ENCODE results near the gene ALDH2. TPM values are rescaled to one million over a fixed set of nuclear protein-coding genes. Genes with fewer than 3 reads are reported as not detected.
"Not testable (repeated sequence)": the region's sequence is repeated elsewhere in the genome, so short reads cannot be mapped to it uniquely, and the experiment has no call there.

ALDH2 gene
- total RNA-seq, 2 donors from 2014 or later = 76.6 to 91.4 TPM

DNA sequence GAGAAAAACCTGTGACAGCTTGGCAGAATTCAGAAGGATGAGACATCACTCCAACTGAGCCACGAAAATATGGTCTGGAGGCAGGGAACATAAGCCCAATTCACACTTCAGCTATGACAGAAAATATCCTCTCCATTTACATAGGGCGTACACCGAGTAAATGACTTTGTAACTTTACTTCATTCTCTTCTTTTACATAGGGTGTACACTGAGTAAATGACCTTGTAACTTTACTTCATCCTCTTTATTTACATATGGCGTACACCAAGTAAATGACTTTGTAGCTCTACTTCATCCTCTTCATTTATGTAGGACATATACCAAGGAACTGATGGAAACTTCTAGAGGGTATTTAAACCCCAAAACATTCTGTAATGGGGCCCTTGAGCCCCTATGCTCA is 61.2 kb downstream of the ALDH2 start:
- Mint-ChIP-seq H3K4me3 (no peak overlapping the region), H3K4me1 (no peaks in the 10 kb centered on the region), H3K9me3 (peaks cover 1% of the 10 kb centered on the region), H3K36me3 (ENCODE audit: low read depth) (no peaks in the 10 kb centered on the region), H3K27me3 (ENCODE audit: insufficient read depth) (peaks cover 3% of the 10 kb centered on the region), H3K27ac (no peak overlapping the region)
- no peak for DNase-seq
- no peak overlapping the region for H3K4me3 ChIP-seq (ENCODE audit: low read length)
- no peak overlapping the region for H3K27ac ChIP-seq (ENCODE audit: low read depth, low read length)
- H3K9me3 ChIP-seq (ENCODE audit: control insufficient read depth, low read length) = no peaks in the 10 kb centered on the region
- no peaks in the 10 kb centered on the region for H3K4me1 ChIP-seq (ENCODE audit: control insufficient read depth, insufficient read depth, low read length)
- H3K27me3 ChIP-seq (ENCODE audit: control insufficient read depth, insufficient read depth, low read length, poor library complexity, severe bottlenecking) = no peaks in the 10 kb centered on the region
- TF ChIP-seq, protein P1, sequence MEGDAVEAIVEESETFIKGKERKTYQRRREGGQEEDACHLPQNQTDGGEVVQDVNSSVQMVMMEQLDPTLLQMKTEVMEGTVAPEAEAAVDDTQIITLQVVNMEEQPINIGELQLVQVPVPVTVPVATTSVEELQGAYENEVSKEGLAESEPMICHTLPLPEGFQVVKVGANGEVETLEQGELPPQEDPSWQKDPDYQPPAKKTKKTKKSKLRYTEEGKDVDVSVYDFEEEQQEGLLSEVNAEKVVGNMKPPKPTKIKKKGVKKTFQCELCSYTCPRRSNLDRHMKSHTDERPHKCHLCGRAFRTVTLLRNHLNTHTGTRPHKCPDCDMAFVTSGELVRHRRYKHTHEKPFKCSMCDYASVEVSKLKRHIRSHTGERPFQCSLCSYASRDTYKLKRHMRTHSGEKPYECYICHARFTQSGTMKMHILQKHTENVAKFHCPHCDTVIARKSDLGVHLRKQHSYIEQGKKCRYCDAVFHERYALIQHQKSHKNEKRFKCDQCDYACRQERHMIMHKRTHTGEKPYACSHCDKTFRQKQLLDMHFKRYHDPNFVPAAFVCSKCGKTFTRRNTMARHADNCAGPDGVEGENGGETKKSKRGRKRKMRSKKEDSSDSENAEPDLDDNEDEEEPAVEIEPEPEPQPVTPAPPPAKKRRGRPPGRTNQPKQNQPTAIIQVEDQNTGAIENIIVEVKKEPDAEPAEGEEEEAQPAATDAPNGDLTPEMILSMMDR (conservative IDR thresholded peaks at IDR 0.05) = no peak
- 68 to 87% methylated on average over 3 to 4 of the region's 4 CpGs for WGBS, 2 experiments (ENCODE audit: insufficient coverage in 1 of 2, insufficient read length in 1 of 2)
- no peak overlapping the region for H3K9ac ChIP-seq (ENCODE audit: extremely low read depth, low read length, poor library complexity, severe bottlenecking)
- H3K36me3 ChIP-seq (ENCODE audit: control insufficient read depth, insufficient read depth, low read length) = no peaks in the 10 kb centered on the region

- H3K27me3 ChIP-seq (ENCODE audit: control insufficient read depth, insufficient read depth, low read length, poor library complexity, severe bottlenecking) = no peaks in the 10 kb centered on the region
- H3K4me3 ChIP-seq (ENCODE audit: low read length) = no peak overlapping the region
- H3K9me3 Mint-ChIP-seq = peaks cover 1% of the 10 kb centered on the region
- no peaks in the 10 kb centered on the region for H3K36me3 Mint-ChIP-seq (ENCODE audit: low read depth)
- no peaks in the 10 kb centered on the region for H3K36me3 ChIP-seq (ENCODE audit: control insufficient read depth, insufficient read depth, low read length)
- H3K4me1 Mint-ChIP-seq = no peaks in the 10 kb centered on the region
- no peaks in the 10 kb centered on the region for H3K9me3 ChIP-seq (ENCODE audit: control insufficient read depth, low read length)
- WGBS, 2 experiments (ENCODE audit: insufficient coverage in 1 of 2, insufficient read length in 1 of 2) = 94% methylated on average over 8 of the region's 8 CpGs; no CpG with 5 or more reads in 1 of the 2 experiments
- no peak for DNase-seq
- peaks cover 3% of the 10 kb centered on the region for H3K27me3 Mint-ChIP-seq (ENCODE audit: insufficient read depth)
- H3K9ac ChIP-seq (ENCODE audit: extremely low read depth, low read length, poor library complexity, severe bottlenecking) = no peak overlapping the region
- no peak overlapping the region for H3K4me3 Mint-ChIP-seq
- no peak overlapping the region for H3K27ac ChIP-seq (ENCODE audit: low read depth, low read length)
- TF ChIP-seq, protein P1 (conservative IDR thresholded peaks at IDR 0.05) = no peak
- no peak overlapping the region for H3K27ac Mint-ChIP-seq
- H3K4me1 ChIP-seq (ENCODE audit: control insufficient read depth, insufficient read depth, low read length) = no peaks in the 10 kb centered on the region
These were observed 61.7 kb downstream of the ALDH2 start for GRCh38 chr12:111828338-111828979.

DNA sequence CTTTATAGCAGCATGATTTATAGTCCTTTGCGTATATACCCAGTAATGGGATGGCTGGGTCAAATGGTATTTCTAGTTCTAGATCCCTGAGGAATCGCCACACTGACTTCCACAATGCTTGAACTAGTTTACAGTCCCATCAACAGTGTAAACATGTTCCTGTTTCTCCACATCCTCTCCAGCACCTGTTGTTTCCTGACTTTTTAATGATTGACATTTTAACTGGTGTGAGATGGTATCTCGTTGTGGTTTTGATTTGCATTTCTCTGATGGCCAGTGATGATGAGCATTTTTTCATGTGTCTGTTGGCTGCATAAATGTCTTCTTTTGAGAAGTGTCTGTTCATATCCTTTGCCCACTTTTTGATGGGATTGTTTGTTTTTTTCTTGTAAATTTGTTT is 62.9 kb downstream of the ALDH2 start:
- H3K4me1 ChIP-seq (ENCODE audit: control insufficient read depth, insufficient read depth, low read length); H3K36me3 ChIP-seq (ENCODE audit: control insufficient read depth, insufficient read depth, low read length); DNase-seq; H3K9me3 Mint-ChIP-seq; H3K27me3 ChIP-seq (ENCODE audit: control insufficient read depth, insufficient read depth, low read length, poor library complexity, severe bottlenecking); H3K36me3 Mint-ChIP-seq (ENCODE audit: low read depth); H3K9me3 ChIP-seq (ENCODE audit: control insufficient read depth, low read length); H3K27ac ChIP-seq (ENCODE audit: low read depth, low read length); H3K4me3 ChIP-seq (ENCODE audit: low read length); H3K27me3 Mint-ChIP-seq (ENCODE audit: insufficient read depth); H3K27ac Mint-ChIP-seq; H3K9ac ChIP-seq (ENCODE audit: extremely low read depth, low read length, poor library complexity, severe bottlenecking); H3K4me1 Mint-ChIP-seq; H3K4me3 Mint-ChIP-seq: not testable (repeated sequence)
- 100% methylated on average over 1 of the region's 3 CpGs; no CpG with 5 or more reads in 1 of the 2 experiments for WGBS, 2 experiments (ENCODE audit: insufficient coverage in 1 of 2, insufficient read length in 1 of 2)

DNA sequence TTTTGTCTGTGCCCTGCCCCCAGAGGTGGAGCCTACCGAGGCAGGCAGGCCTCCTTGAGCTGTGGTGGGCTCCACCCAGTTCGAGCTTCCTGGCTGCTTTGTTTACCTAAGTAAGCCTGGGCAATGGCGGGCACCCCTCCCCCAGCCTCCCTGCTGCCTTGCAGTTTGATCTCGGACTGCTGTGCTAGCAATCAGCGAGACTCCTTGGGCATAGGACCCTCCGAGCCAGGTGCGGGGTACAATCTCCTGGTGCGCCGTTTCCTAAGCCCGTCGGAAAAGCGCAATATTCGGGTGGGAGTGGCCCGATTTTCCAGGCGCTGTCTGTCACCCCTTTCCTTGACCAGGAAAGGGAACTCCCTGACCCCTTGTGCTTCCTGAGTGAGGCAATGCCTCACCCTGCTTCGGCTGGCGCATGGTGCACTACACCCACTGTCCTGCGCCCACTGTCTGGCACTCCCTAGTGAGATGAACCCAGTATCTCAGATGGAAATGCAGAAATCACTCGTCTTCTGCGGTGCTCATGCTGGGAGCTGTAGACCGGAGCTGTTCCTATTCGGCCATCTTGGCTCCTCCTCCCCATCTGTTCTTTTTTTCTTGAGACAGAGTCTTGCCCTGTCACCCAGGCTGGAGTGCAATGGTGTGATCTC is 68.1 kb downstream of the ALDH2 start:
- not testable (repeated sequence) for H3K4me1 Mint-ChIP-seq; H3K27me3 Mint-ChIP-seq (ENCODE audit: insufficient read depth); DNase-seq; H3K9me3 ChIP-seq (ENCODE audit: control insufficient read depth, low read length); H3K9ac ChIP-seq (ENCODE audit: extremely low read depth, low read length, poor library complexity, severe bottlenecking); H3K4me3 ChIP-seq (ENCODE audit: low read length); H3K4me3 Mint-ChIP-seq; H3K36me3 Mint-ChIP-seq (ENCODE audit: low read depth); H3K27ac ChIP-seq (ENCODE audit: low read depth, low read length); H3K36me3 ChIP-seq (ENCODE audit: control insufficient read depth, insufficient read depth, low read length); H3K27me3 ChIP-seq (ENCODE audit: control insufficient read depth, insufficient read depth, low read length, poor library complexity, severe bottlenecking); H3K4me1 ChIP-seq (ENCODE audit: control insufficient read depth, insufficient read depth, low read length)
- WGBS, 2 experiments (ENCODE audit: insufficient coverage in 1 of 2, insufficient read length in 1 of 2) = 83 to 91% methylated on average over 12 to 22 of the region's 22 CpGs
- Mint-ChIP-seq H3K9me3 (peaks cover 28% of the 10 kb centered on the region), H3K27ac (peak overlapping the region; percentile 86)

DNA sequence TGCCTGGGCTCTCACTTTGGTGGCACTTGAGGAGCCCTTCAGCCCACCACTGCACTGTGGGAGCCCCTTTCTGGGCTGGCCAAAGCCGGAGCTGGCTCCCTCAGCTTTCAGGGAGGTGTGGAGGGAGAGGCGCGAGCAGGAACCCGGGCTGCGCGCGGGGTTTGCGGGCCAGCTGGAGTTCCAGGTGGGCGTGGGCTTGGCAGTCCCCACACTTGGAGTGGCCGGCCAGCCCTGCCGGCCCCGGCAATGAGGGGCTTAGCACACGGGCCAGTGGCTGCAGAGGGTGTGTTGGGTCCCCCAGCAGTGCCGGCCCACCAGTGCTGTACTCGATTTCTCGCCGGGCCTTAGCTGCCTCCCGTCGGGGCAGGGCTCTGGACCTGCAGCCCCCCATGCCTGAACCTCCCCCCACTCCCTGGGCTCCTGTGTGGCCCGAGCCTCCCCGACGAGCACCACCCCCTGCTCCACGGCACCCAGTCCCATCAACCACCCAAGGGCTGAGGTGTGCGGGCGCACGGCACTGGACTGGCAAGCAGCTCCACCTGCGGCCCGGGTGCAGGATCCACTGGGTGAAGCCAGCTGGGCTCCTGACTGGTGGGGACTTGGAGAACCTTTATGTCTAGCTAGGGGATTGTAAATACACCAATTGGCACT is 68.9 kb downstream of the ALDH2 start:
- not testable (repeated sequence) for H3K4me1 ChIP-seq (ENCODE audit: control insufficient read depth, insufficient read depth, low read length); H3K9me3 ChIP-seq (ENCODE audit: control insufficient read depth, low read length); H3K4me3 Mint-ChIP-seq; H3K4me3 ChIP-seq (ENCODE audit: low read length); H3K27me3 Mint-ChIP-seq (ENCODE audit: insufficient read depth); H3K9ac ChIP-seq (ENCODE audit: extremely low read depth, low read length, poor library complexity, severe bottlenecking); H3K27ac ChIP-seq (ENCODE audit: low read depth, low read length); H3K4me1 Mint-ChIP-seq; H3K27me3 ChIP-seq (ENCODE audit: control insufficient read depth, insufficient read depth, low read length, poor library complexity, severe bottlenecking); H3K27ac Mint-ChIP-seq; DNase-seq
- H3K9me3 Mint-ChIP-seq = peaks cover 28% of the 10 kb centered on the region
- H3K36me3 ChIP-seq (ENCODE audit: control insufficient read depth, insufficient read depth, low read length) = peaks cover 12% of the 10 kb centered on the region
- peaks cover 14% of the 10 kb centered on the region for H3K36me3 Mint-ChIP-seq (ENCODE audit: low read depth)
- WGBS, 2 experiments (ENCODE audit: insufficient coverage in 1 of 2, insufficient read length in 1 of 2) = 95 to 97% methylated on average over 7 to 28 of the region's 28 CpGs
